GM12878 (cell line): ENCODE measurements around the gene TRAPPC3. TPM values are rescaled to one million over a fixed set of nuclear protein-coding genes. Genes with fewer than 3 reads are reported as not detected.
A peak's percentile ranks its signal among the peaks of the same experiment; 100 is the strongest.

Experiments used
- ATAC-seq: fragments of 200-7000 bp; cut with Tn5 transposase; 3 replicates; pipeline ENCODE4 v1.9.1; 2020; ENCODE audit warnings: mild to moderate bottlenecking, moderate library complexity
- BruUV-seq: library from RNA; stranded (reverse); fragments of 400-500 nt; replicated peaks from 2 replicates; lab custom pipeline; 2021; lab: Mats Ljungman, UMichigan
- CTCF ChIA-PET: fragments of 300-600 bp; sonication (Branson Sonifier 250); formaldehyde crosslinking; extraction: SDS; loops from one replicate; lab custom pipeline; 2021; ENCODE audit warnings: inconsistent platforms; lab: Yijun Ruan, JAX
- POLR2A ChIA-PET: fragments of 350-600 bp; formaldehyde crosslinking; extraction: SDS; loops from one replicate; lab custom pipeline; 2021; ENCODE audit warnings: inconsistent platforms; lab: Charles Lee
- RAD21 ChIA-PET: fragments of 300-600 bp; sonication (Branson Sonifier 250); formaldehyde crosslinking; loops from one replicate; lab custom pipeline; 2023; ENCODE audit warnings: antibody characterized with exemption; ENCODE audit not compliant: unreplicated experiment; lab: Charles Lee
- SMC1A ChIA-PET: fragments of 300-600 bp; sonication (Branson Sonifier 250); formaldehyde crosslinking; loops from one replicate; lab custom pipeline; 2023; ENCODE audit not compliant: unreplicated experiment, uncharacterized antibody; lab: Charles Lee
- DNase-seq: peaks from one replicate; pipeline ENCODE4 v3.0.0-alpha.2; 2011; ENCODE audit warnings: low read depth, low spot score
- FAIRE-seq: peaks from 3 replicates; lab custom pipeline; 2011; peaks lifted over from hg19 to GRCh38; lab: Jason Lieb, UNC
- H2AFZ ChIP-seq: 2 replicates; pipeline ENCODE4 v1.6.0; 2011; ENCODE audit warnings: low read depth, low read length, control low read depth; ENCODE audit not compliant: control insufficient read depth
- H3K27ac ChIP-seq: 2 replicates; pipeline ENCODE4 v1.5.1; 2011; ENCODE audit warnings: control low read depth; ENCODE audit not compliant: control insufficient read depth, insufficient read depth
- H3K27me3 ChIP-seq, 2 experiments: replicated peaks in 1 of 2; 2 replicates each; pipeline versions ENCODE4 v1.6.0 to v1.6.1; 2011; ENCODE audit warnings: low read length in 1 of 2; ENCODE audit not compliant: control insufficient read depth in 2 of 2, insufficient read depth in 2 of 2
- H3K36me3 ChIP-seq, 2 experiments: 2 replicates each; pipeline ENCODE4 v1.5.1; 2011; ENCODE audit warnings: low read length in 1 of 2; ENCODE audit not compliant: control insufficient read depth in 2 of 2, insufficient read depth in 2 of 2
- H3K4me1 ChIP-seq: 2 replicates; pipeline ENCODE4 v1.6.1; 2011; ENCODE audit warnings: mild to moderate bottlenecking, low read length, moderate library complexity, mixed read lengths; ENCODE audit not compliant: control insufficient read depth, insufficient read depth
- H3K4me2 ChIP-seq: 2 replicates; pipeline ENCODE4 v1.6.0; 2011; ENCODE audit warnings: control low read depth; ENCODE audit not compliant: control insufficient read depth, insufficient read depth
- H3K4me3 ChIP-seq: fragments of 200-600 bp; sonication (generic); 2 replicates; pipeline ENCODE4 v1.5.1; 2016
- H3K79me2 ChIP-seq: 2 replicates; pipeline ENCODE4 v1.6.0; 2011; ENCODE audit warnings: low read length; ENCODE audit not compliant: control insufficient read depth, insufficient read depth
- H3K9ac ChIP-seq: 2 replicates; pipeline ENCODE4 v1.8.0; 2011; ENCODE audit warnings: low read length, control low read depth, mixed read lengths; ENCODE audit not compliant: control insufficient read depth, insufficient read depth
- H3K9me3 ChIP-seq: replicated peaks from 3 replicates; pipeline ENCODE4 v1.5.1; 2011; ENCODE audit warnings: mild to moderate bottlenecking, low read length; ENCODE audit not compliant: control insufficient read depth, insufficient read depth
- H4K20me1 ChIP-seq: 2 replicates; pipeline ENCODE4 v1.6.0; 2011; ENCODE audit not compliant: control insufficient read depth, insufficient read depth
- BACH1 ChIP-seq: fragments of 450-650 bp; IDR thresholded peaks from 2 replicates; pipeline ENCODE4 v1.6.1; 2017; ENCODE audit warnings: mild to moderate bottlenecking, borderline replicate concordance
- BCL11A ChIP-seq: IDR thresholded peaks from 2 replicates; pipeline ENCODE4 v1.6.1; 2011; ENCODE audit warnings: low read depth, low read length
- GATAD2B ChIP-seq: fragments of 450-650 bp; conservative IDR thresholded peaks from 2 replicates; pipeline ENCODE4 v1.6.1; 2017; ENCODE audit warnings: low read depth, mild to moderate bottlenecking, moderate library complexity
- IKZF1 ChIP-seq: fragments of 450-650 bp; conservative IDR thresholded peaks from 2 replicates; pipeline ENCODE4 v1.6.1; 2017; ENCODE audit warnings: antibody characterized with exemption, mild to moderate bottlenecking
- MTA3 ChIP-seq: IDR thresholded peaks from 2 replicates; pipeline ENCODE4 v1.6.1; 2012; ENCODE audit warnings: low read length, inconsistent platforms, borderline replicate concordance
- MYB ChIP-seq: fragments of 150-350 bp; IDR thresholded peaks from 2 replicates; pipeline ENCODE4 v1.6.1; 2014; ENCODE audit warnings: mild to moderate bottlenecking, low read depth, low read length, borderline replicate concordance
- NFXL1 ChIP-seq: fragments of 450-650 bp; IDR thresholded peaks from 2 replicates; pipeline ENCODE4 v1.6.1; 2017; ENCODE audit warnings: antibody characterized with exemption, mild to moderate bottlenecking, borderline replicate concordance
- NR2C2 ChIP-seq: IDR thresholded peaks from 2 replicates; pipeline ENCODE4 v1.6.1; 2011; ENCODE audit warnings: borderline replicate concordance, low read depth; ENCODE audit not compliant: control insufficient read depth, insufficient read length
- POLR2AphosphoS5 ChIP-seq: IDR thresholded peaks from 2 replicates; pipeline ENCODE4 v1.6.1; 2011; ENCODE audit warnings: mild to moderate bottlenecking, low read length, inconsistent platforms
- POU2F2 ChIP-seq: IDR thresholded peaks from 3 replicates; pipeline ENCODE4 v1.6.1; 2011; ENCODE audit warnings: low read depth, mild to moderate bottlenecking, low read length, borderline replicate concordance
- RAD21 ChIP-seq: IDR thresholded peaks from 2 replicates; pipeline ENCODE4 v1.6.1; 2011; ENCODE audit warnings: mild to moderate bottlenecking, low read depth, low read length, moderate library complexity; ENCODE audit not compliant: insufficient read depth
- RB1 ChIP-seq: fragments of 450-650 bp; formaldehyde crosslinking; IDR thresholded peaks from 2 replicates; pipeline ENCODE4 v1.6.1; 2017; ENCODE audit warnings: mild to moderate bottlenecking, borderline replicate concordance
- SMAD5 ChIP-seq: IDR thresholded peaks from 2 replicates; pipeline ENCODE4 v1.6.1; 2016; ENCODE audit warnings: antibody characterized with exemption, low read depth
- SPI1 ChIP-seq: IDR thresholded peaks from 2 replicates; pipeline ENCODE4 v1.6.1; 2011; ENCODE audit warnings: low read depth, mild to moderate bottlenecking, low read length, moderate library complexity, borderline replicate concordance; ENCODE audit not compliant: insufficient read depth
- WGBS: methylation state at CpG from one replicate; pipeline ENCODE4 v1.1.6; 2016; ENCODE audit warnings: low lambda C conversion rate; ENCODE audit not compliant: insufficient replicate concordance, insufficient coverage; ENCODE audit errors: missing lambda C conversion rate; 5-methylcytosine and 5-hydroxymethylcytosine counted together
- in situ Hi-C: fragments of 300-500 bp; cut with MboI; formaldehyde crosslinking; loops from 9 replicates; pipeline ENCODE4 v1.14.3; 2018; ENCODE audit warnings: mixed read lengths
- intact Hi-C: fragments of 100-400 bp; cut with micrococcal nuclease; formaldehyde crosslinking; loops from one replicate; pipeline ENCODE4 v1.14.2; 2022; ENCODE audit not compliant: unreplicated experiment
- polyA plus RNA-seq, 11 experiments: library from polyadenylated mRNA; depleted of rRNA in 4 of 11; unstranded in 6 of 11; stranded (reverse) in 5 of 11; fragments of >200 nt; fragmentation: Nextera tagmentation in 4 of 11; fragmentation: Illumina TruSeq in 1 of 11; extraction: Ambion mirVana in 4 of 11; extraction: Trizol in 1 of 11; gene quantifications; 1 replicate in 1 of 11; 2 replicates in 10 of 11; pipeline versions ENCODE4 v1.2.1 to v1.2.3, GENCODE V29; 2011 to 2016; ENCODE audit warnings: inconsistent platforms in 2 of 11, missing spikeins in 2 of 11, low read depth in 1 of 11
- total RNA-seq, 4 experiments: library from RNA; depleted of rRNA in 3 of 4; stranded (reverse); fragments of >200 nt in 3 of 4; fragmentation: Illumina TruSeq in 1 of 4; extraction: Trizol in 1 of 4; gene quantifications; 2 replicates each; pipeline versions ENCODE4 v1.2.1 to v1.2.3, GENCODE V29; 2013 to 2021
- TF ChIP-seq, protein P1 (sequence below): fragments of 450-650 bp; IDR thresholded peaks from 2 replicates; pipeline ENCODE4 v1.6.1; 2018; ENCODE audit warnings: borderline replicate concordance, mild to moderate bottlenecking; ENCODE audit not compliant: partially characterized antibody

Gene TRAPPC3
- total and polyA plus RNA-seq, 10 of the 15 experiments (the other 5 are each of a cell fraction or from before 2014, with no cell fraction given), result 14.7 to 122 (median 70.5) TPM

DNA sequence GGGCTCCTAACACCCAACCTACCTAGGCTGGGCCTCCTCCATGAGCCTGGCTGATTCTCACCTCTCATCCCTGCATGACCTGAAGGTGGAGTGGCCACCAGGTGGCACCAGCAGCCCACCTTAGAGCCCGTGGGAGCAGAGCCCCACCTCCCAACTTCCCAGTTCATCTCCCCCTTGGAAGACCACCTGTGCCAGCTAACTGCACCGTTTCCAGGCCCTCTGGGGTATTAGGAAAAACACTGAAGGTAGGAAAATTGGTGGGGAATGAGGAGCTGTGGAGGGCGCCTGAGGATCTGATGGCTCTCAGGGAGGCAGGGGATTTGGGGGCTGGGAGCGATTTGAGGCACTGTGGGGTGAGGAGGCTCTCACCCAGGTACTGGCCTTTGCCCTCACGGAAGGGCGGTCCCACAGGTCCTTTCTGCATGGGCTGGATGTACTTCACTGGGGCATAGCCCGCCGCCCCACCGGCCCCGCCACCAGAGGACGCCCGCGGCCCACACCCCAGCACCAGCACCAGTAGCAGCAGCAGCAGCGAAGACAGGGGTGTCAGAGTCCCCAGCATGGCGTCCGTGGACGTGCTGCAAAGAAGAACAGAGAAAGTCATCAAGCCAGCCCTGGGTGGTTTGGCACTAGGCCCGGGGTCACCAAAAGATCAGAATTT lies 49.5 kb downstream of the TRAPPC3 start (continued):
- peak; percentile 95 for TF ChIP-seq RAD21
- no peak for TF ChIP-seq GATAD2B
- TF ChIP-seq, protein P1, sequence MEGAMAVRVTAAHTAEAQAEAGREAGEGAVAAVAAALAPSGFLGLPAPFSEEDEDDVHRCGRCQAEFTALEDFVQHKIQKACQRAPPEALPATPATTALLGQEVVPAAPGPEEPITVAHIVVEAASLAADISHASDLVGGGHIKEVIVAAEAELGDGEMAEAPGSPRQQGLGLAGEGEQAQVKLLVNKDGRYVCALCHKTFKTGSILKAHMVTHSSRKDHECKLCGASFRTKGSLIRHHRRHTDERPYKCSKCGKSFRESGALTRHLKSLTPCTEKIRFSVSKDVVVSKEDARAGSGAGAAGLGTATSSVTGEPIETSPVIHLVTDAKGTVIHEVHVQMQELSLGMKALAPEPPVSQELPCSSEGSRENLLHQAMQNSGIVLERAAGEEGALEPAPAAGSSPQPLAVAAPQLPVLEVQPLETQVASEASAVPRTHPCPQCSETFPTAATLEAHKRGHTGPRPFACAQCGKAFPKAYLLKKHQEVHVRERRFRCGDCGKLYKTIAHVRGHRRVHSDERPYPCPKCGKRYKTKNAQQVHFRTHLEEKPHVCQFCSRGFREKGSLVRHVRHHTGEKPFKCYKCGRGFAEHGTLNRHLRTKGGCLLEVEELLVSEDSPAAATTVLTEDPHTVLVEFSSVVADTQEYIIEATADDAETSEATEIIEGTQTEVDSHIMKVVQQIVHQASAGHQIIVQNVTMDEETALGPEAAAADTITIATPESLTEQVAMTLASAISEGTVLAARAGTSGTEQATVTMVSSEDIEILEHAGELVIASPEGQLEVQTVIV, result no peak
- no peak for TF ChIP-seq SMAD5
- 0 out of 2 replicates have a peak, but pooled peaks have one; percentile 33 for TF ChIP-seq RB1

DNA sequence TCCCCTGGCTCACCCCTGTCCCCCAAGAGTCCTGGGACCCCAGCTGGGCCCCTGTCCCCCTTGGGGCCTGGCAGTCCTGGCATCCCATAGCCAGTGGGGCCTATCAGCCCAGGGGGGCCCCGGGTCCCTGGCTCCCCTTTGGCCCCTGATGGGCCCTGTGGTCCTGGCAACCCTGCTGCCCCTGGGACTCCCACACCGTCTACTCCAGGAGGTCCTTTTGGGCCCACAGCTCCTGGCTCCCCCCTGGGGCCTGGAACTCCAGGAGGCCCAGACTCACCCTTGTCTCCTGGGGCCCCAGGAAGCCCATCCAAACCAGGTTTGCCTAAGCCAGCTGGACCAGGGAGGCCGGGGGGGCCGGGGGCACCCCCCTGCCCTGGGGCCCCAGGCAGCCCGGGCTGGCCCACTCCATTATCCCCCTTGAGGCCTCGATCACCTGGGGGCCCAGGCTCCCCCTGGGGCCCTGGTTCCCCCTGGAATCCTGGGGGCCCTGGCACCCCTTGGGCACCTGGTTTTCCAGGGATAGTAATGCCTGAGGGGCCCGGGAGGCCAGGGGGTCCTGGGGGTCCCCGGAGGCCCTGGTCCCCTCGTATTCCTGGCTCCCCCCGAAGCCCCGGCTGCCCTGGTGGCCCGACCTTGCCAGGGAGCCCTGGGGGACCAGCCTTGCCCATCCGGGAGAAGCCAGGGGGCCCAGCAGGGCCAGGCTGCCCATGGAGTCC lies 50.5 kb downstream of the TRAPPC3 start:
- in situ Hi-C loops, result no loop called here
- RAD21 ChIA-PET, result interaction anchor here (1.1 kb wide), 1 partner anchor 36 kb away, joined by 3 read pairs; no protein-coding TSS in a partner anchor

More for the DNA sequence above, 50.5 kb downstream of the TRAPPC3 start:
- Histone ChIP-seq H3K27ac (no peak overlapping the region), H4K20me1 (no peaks in the 10 kb centered on the region), H3K9me3 (no peaks in the 10 kb centered on the region), H3K27me3 (no peaks in the 10 kb centered on the region), H3K4me2 (no peak overlapping the region), H3K79me2 (no peaks in the 10 kb centered on the region), H2AFZ (no peak overlapping the region), H3K4me1 (no peaks in the 10 kb centered on the region), H3K36me3 (peaks cover 0 to 4% of the 10 kb centered on the region in 2 experiments; a peak in 2 of 4 replicates), H3K9ac (no peak overlapping the region), H3K4me3 (no peak overlapping the region)
- ATAC-seq (no peak), DNase-seq (no peak), FAIRE-seq (no peak)
- ChIA-PET POLR2A (no interaction called here), CTCF (interaction anchor here (0.9 to 5.4 kb wide), 2 partner anchors 36 to 89 kb away, joined by 3 to 56 read pairs; no protein-coding TSS in a partner anchor), SMC1A (interaction anchor here (1.2 kb wide), 1 partner anchor 37 kb away, joined by 4 read pairs; no protein-coding TSS in a partner anchor)
- BruUV-seq, result no TSS peak
- intact Hi-C loops, result loop anchor here (1.0 to 5.0 kb wide), 4 partner anchors 35 to 323 kb away; no protein-coding TSS in a partner anchor
- TF ChIP-seq POU2F2 (no peak), BCL11A (no peak), POLR2AphosphoS5 (no peak), MYB (no peak), MTA3 (no peak), BACH1 (no peak), SPI1 (no peak), NFXL1 (no peak), NR2C2 (no peak), IKZF1 (no peak)
- 44% methylated on average over 11 of the region's 13 CpGs for WGBS
